WTC11 (cell line): ENCODE results near the gene RRP8. TPM values are rescaled to one million over a fixed set of nuclear protein-coding genes. Genes with fewer than 3 reads are reported as not detected.
A peak's percentile ranks its signal among the peaks of the same experiment; 100 is the strongest.

ENCODE experiments used
- ATF1 ChIP-seq: sonication (generic); formaldehyde crosslinking; IDR thresholded peaks from 2 replicates; pipeline ENCODE4 v1.8.1; 2023; ENCODE audit warnings: mild to moderate bottlenecking, moderate library complexity, missing genetic modification reagents
- CREM ChIP-seq: sonication (generic); formaldehyde crosslinking; IDR thresholded peaks from 2 replicates; pipeline ENCODE4 v1.8.1; 2022; ENCODE audit warnings: mild to moderate bottlenecking, missing genetic modification reagents, moderate library complexity
- ELF4 ChIP-seq: sonication (generic); formaldehyde crosslinking; IDR thresholded peaks from 2 replicates; pipeline ENCODE4 v1.8.1; 2022; ENCODE audit warnings: low read depth, mild to moderate bottlenecking, moderate library complexity, missing genetic modification reagents
- FOXK1 ChIP-seq: sonication (generic); formaldehyde crosslinking; IDR thresholded peaks from 2 replicates; pipeline ENCODE4 v1.8.0; 2022; ENCODE audit warnings: mild to moderate bottlenecking, moderate library complexity, missing genetic modification reagents
- GRHL2 ChIP-seq: fragments of 250-450 bp; sonication (Bioruptor Pico); IDR thresholded peaks from 2 replicates; pipeline ENCODE4 v1.8.0; 2022; ENCODE audit warnings: mild to moderate bottlenecking, moderate library complexity; ENCODE audit not compliant: insufficient replicate concordance, severe bottlenecking
- HMGA2 ChIP-seq: fragments of 250-450 bp; sonication (Bioruptor Pico); IDR thresholded peaks from 2 replicates; pipeline ENCODE4 v1.4.0; 2021; ENCODE audit warnings: mild to moderate bottlenecking, moderate library complexity
- OVOL2 ChIP-seq: fragments of 250-450 bp; sonication (Bioruptor Pico); IDR thresholded peaks from 2 replicates; pipeline ENCODE4 v1.9.0; 2021; ENCODE audit warnings: mild to moderate bottlenecking, borderline replicate concordance
- PRDM15 ChIP-seq: sonication (generic); formaldehyde crosslinking; IDR thresholded peaks from 2 replicates; pipeline ENCODE4 v1.8.0; 2022; ENCODE audit warnings: missing genetic modification reagents
- TEAD1 ChIP-seq: sonication (generic); formaldehyde crosslinking; IDR thresholded peaks from 2 replicates; pipeline ENCODE4 v1.8.0; 2022; ENCODE audit warnings: mild to moderate bottlenecking, missing genetic modification reagents
- TP53 ChIP-seq: sonication (generic); formaldehyde crosslinking; IDR thresholded peaks from 2 replicates; pipeline ENCODE4 v1.8.1; 2023; ENCODE audit warnings: mild to moderate bottlenecking, missing genetic modification reagents
- USF1 ChIP-seq: sonication (generic); formaldehyde crosslinking; IDR thresholded peaks from 2 replicates; pipeline ENCODE4 v1.8.0; 2022; ENCODE audit warnings: mild to moderate bottlenecking, missing genetic modification reagents
- ZNF121 ChIP-seq: sonication (generic); formaldehyde crosslinking; IDR thresholded peaks from 2 replicates; pipeline ENCODE4 v1.8.0; 2023; ENCODE audit warnings: missing genetic modification reagents
- ZNF425 ChIP-seq: fragments of 250-450 bp; sonication (Bioruptor Pico); conservative IDR thresholded peaks from 2 replicates; pipeline ENCODE4 v1.9.0; 2021; ENCODE audit warnings: mild to moderate bottlenecking
- ZNF671 ChIP-seq: fragments of 250-450 bp; sonication (Bioruptor Pico); IDR thresholded peaks from 2 replicates; pipeline ENCODE4 v1.8.0; 2021; ENCODE audit warnings: mild to moderate bottlenecking
- total RNA-seq: library from RNA; stranded (reverse); gene quantifications from 3 replicates; pipeline ENCODE4 v1.2.3, GENCODE V29; 2021
- TF ChIP-seq, protein P1 (sequence below): fragments of 250-450 bp; sonication (Bioruptor Pico); IDR thresholded peaks from 2 replicates; pipeline ENCODE4 v1.9.0; 2021; ENCODE audit warnings: mild to moderate bottlenecking, borderline replicate concordance
- TF ChIP-seq, protein P2 (sequence below): sonication (generic); formaldehyde crosslinking; conservative IDR thresholded peaks from 2 replicates; pipeline ENCODE4 v1.8.1; 2022; ENCODE audit warnings: mild to moderate bottlenecking, missing genetic modification reagents
- TF ChIP-seq, protein P3 (sequence below): sonication (generic); formaldehyde crosslinking; IDR thresholded peaks from 2 replicates; pipeline ENCODE4 v1.8.1; 2022; ENCODE audit warnings: mild to moderate bottlenecking, moderate library complexity, missing genetic modification reagents
- TF ChIP-seq, protein P4 (sequence below): sonication (generic); formaldehyde crosslinking; IDR thresholded peaks from 2 replicates; pipeline ENCODE4 v1.8.1; 2023; ENCODE audit warnings: mild to moderate bottlenecking, missing genetic modification reagents, moderate library complexity
- TF ChIP-seq, protein P5 (sequence below): sonication (generic); formaldehyde crosslinking; IDR thresholded peaks from 2 replicates; pipeline ENCODE4 v1.8.0; 2023; ENCODE audit warnings: mild to moderate bottlenecking, missing genetic modification reagents
- TF ChIP-seq, protein P6 (sequence below): sonication (generic); formaldehyde crosslinking; IDR thresholded peaks from 2 replicates; pipeline ENCODE4 v1.8.1; 2022; ENCODE audit warnings: low read depth, mild to moderate bottlenecking, moderate library complexity, missing genetic modification reagents, borderline replicate concordance

The RRP8 gene
- total RNA-seq, 1 experiment from 2014 or later, result 15.0 TPM

DNA sequence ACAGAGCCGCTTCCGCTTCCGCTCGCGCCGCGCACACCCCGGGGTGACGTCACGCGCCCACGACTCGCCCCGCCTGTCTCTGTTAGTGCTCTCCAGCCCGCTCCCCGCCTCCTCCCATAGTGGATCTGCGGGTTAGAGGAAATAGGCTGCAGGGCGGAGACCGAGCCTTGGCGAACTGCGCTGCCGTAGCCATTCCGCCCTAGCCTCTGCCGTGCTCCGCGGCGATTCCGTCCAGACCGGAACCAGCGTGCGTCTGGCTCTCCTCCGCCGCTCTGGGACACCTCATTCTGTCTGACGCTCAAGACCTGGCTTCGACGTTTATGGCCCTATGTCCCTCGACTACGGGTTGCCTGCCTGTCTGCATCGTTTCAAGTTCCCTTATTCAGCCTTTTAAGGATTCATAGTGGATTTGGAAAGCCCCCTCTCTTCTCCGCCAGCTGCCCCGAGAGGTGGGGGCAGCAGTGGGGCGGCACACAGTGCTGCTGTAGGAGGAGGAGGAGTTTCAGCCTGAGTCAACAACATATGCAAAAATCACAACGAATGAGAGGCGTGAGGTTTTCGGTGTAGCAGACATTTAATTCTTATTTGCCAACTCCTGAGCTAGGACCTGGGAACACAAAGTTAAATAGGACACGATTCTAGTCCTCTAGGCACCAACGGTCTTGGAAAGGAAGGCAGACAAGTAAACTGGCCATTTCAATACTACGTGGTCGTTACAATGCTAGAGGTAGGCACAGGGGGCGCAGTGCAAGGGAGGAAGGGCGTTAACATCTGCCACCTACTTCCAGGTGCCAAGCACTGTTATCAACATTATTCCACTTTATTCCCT lies 9.0 kb upstream of the RRP8 start, which contains the start of gene TAF10 (continued):
- TF ChIP-seq, protein P1, sequence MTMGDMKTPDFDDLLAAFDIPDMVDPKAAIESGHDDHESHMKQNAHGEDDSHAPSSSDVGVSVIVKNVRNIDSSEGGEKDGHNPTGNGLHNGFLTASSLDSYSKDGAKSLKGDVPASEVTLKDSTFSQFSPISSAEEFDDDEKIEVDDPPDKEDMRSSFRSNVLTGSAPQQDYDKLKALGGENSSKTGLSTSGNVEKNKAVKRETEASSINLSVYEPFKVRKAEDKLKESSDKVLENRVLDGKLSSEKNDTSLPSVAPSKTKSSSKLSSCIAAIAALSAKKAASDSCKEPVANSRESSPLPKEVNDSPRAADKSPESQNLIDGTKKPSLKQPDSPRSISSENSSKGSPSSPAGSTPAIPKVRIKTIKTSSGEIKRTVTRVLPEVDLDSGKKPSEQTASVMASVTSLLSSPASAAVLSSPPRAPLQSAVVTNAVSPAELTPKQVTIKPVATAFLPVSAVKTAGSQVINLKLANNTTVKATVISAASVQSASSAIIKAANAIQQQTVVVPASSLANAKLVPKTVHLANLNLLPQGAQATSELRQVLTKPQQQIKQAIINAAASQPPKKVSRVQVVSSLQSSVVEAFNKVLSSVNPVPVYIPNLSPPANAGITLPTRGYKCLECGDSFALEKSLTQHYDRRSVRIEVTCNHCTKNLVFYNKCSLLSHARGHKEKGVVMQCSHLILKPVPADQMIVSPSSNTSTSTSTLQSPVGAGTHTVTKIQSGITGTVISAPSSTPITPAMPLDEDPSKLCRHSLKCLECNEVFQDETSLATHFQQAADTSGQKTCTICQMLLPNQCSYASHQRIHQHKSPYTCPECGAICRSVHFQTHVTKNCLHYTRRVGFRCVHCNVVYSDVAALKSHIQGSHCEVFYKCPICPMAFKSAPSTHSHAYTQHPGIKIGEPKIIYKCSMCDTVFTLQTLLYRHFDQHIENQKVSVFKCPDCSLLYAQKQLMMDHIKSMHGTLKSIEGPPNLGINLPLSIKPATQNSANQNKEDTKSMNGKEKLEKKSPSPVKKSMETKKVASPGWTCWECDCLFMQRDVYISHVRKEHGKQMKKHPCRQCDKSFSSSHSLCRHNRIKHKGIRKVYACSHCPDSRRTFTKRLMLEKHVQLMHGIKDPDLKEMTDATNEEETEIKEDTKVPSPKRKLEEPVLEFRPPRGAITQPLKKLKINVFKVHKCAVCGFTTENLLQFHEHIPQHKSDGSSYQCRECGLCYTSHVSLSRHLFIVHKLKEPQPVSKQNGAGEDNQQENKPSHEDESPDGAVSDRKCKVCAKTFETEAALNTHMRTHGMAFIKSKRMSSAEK (CRISPR knock-in tag), result 0 out of 2 replicates have a peak, but pooled peaks have one; percentile 10
- TF ChIP-seq, protein P2, sequence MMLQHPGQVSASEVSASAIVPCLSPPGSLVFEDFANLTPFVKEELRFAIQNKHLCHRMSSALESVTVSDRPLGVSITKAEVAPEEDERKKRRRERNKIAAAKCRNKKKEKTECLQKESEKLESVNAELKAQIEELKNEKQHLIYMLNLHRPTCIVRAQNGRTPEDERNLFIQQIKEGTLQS (CRISPR knock-in tag), result no peak
- TF ChIP-seq OVOL2 (CRISPR knock-in tag) (no peak), CREM (CRISPR knock-in tag) (peak; percentile 91; the same call in 1 of the 2 replicates), TP53 (CRISPR knock-in tag) (0 out of 2 replicates have a peak, but pooled peaks have one; percentile 54), GRHL2 (CRISPR knock-in tag) (no peak), HMGA2 (CRISPR knock-in tag) (no peak), ZNF425 (CRISPR knock-in tag) (no peak), ZNF671 (CRISPR knock-in tag) (no peak), USF1 (CRISPR knock-in tag) (peak; percentile 50; the same call in 1 of the 2 replicates), ATF1 (CRISPR knock-in tag) (no peak), PRDM15 (CRISPR knock-in tag) (no peak), ZNF121 (CRISPR knock-in tag) (no peak), ELF4 (CRISPR knock-in tag) (no peak), FOXK1 (CRISPR knock-in tag) (no peak), TEAD1 (peak; percentile 71; the same call in 1 of the 2 replicates)
- TF ChIP-seq, protein P3, sequence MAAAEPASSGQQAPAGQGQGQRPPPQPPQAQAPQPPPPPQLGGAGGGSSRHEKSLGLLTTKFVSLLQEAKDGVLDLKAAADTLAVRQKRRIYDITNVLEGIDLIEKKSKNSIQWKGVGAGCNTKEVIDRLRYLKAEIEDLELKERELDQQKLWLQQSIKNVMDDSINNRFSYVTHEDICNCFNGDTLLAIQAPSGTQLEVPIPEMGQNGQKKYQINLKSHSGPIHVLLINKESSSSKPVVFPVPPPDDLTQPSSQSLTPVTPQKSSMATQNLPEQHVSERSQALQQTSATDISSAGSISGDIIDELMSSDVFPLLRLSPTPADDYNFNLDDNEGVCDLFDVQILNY, result no peak
- TF ChIP-seq, protein P4, sequence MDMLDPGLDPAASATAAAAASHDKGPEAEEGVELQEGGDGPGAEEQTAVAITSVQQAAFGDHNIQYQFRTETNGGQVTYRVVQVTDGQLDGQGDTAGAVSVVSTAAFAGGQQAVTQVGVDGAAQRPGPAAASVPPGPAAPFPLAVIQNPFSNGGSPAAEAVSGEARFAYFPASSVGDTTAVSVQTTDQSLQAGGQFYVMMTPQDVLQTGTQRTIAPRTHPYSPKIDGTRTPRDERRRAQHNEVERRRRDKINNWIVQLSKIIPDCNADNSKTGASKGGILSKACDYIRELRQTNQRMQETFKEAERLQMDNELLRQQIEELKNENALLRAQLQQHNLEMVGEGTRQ, result peak; percentile 57
- TF ChIP-seq, protein P5, sequence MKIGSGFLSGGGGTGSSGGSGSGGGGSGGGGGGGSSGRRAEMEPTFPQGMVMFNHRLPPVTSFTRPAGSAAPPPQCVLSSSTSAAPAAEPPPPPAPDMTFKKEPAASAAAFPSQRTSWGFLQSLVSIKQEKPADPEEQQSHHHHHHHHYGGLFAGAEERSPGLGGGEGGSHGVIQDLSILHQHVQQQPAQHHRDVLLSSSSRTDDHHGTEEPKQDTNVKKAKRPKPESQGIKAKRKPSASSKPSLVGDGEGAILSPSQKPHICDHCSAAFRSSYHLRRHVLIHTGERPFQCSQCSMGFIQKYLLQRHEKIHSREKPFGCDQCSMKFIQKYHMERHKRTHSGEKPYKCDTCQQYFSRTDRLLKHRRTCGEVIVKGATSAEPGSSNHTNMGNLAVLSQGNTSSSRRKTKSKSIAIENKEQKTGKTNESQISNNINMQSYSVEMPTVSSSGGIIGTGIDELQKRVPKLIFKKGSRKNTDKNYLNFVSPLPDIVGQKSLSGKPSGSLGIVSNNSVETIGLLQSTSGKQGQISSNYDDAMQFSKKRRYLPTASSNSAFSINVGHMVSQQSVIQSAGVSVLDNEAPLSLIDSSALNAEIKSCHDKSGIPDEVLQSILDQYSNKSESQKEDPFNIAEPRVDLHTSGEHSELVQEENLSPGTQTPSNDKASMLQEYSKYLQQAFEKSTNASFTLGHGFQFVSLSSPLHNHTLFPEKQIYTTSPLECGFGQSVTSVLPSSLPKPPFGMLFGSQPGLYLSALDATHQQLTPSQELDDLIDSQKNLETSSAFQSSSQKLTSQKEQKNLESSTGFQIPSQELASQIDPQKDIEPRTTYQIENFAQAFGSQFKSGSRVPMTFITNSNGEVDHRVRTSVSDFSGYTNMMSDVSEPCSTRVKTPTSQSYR, result no peak
- TF ChIP-seq, protein P6, sequence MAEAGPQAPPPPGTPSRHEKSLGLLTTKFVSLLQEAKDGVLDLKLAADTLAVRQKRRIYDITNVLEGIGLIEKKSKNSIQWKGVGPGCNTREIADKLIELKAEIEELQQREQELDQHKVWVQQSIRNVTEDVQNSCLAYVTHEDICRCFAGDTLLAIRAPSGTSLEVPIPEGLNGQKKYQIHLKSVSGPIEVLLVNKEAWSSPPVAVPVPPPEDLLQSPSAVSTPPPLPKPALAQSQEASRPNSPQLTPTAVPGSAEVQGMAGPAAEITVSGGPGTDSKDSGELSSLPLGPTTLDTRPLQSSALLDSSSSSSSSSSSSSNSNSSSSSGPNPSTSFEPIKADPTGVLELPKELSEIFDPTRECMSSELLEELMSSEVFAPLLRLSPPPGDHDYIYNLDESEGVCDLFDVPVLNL (CRISPR knock-in tag), result 0 out of 2 replicates have a peak, but pooled peaks have one; percentile 8
